GM18520 (cell line): Measurements from ENCODE around the gene TANGO2.

ENCODE experiments used
- ATAC-seq: cut with Tn5 transposase; IDR thresholded peaks from one replicate; pipeline ENCODE4 v1.9.1; 2021; ENCODE audit not compliant: unreplicated experiment

Gene TANGO2

DNA sequence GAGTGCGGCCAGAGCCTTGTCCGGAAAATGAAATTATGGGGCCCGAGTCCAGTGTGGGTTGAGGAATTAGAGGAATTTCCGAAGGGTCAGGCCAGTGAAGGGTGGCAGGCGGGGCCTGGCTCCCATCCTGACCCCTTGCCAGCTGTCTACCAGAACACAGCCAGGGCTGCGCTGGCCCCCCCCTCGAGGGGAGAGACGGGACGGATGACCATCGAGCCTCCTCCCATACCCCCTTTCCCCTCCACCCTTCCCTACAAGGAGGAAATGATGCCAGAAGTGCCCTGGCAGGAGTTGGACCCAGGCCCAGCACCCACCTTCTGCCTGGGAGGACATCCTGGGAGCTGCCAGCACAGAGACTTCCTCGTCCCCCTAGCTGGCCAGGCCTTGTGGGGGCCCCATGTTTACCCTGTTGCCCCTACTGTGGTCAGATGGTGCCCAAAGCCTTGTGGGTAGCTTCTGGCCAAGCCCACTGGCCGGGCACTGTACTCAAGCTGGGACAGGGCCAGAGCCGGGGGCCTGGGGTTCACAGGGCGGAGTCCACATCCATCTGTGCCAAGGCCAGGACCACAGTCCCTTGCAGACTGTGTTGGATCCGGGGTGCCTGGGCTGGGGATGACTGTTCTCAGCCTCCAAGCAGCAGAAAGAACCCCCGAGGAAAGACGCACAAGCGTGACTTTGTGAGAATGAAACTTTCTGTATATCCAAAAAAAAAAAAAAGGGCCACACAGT is 25.1 kb upstream of the TANGO2 start:
- ATAC-seq, result no peak

DNA sequence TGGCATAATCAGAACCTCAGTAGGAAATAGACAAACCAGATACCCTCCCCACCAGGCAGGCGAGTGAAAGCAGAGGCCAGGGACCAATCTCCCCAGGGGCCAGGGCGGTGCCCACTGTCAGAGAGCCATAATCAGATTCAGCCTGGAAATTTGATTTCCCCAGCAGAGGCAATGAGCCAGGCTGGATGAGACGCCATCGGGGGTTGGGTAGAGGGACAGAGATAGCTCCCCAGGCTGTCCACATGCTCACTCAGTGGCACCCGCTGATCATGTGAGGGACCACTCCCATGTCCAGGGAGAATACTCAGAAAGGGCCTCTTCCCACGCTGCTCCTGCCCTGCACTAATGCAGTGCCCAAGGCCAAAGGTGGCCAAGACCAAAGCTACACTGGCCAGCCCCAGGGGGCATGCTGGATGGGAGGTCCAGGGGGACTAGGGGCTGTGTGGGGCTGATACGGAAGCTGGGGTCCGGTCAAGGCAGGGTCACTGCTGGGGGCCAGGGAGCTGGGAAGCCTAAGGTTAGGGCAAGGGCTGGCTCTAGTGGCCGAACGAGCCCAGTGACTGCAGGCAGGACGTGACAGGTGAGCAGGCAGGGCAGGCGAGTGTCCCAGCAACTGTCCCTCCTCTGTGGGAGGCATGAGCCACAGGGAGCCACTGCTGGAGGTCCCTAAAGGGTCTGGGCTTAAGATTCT is 24.1 kb upstream of the TANGO2 start:
- no peak for ATAC-seq

DNA sequence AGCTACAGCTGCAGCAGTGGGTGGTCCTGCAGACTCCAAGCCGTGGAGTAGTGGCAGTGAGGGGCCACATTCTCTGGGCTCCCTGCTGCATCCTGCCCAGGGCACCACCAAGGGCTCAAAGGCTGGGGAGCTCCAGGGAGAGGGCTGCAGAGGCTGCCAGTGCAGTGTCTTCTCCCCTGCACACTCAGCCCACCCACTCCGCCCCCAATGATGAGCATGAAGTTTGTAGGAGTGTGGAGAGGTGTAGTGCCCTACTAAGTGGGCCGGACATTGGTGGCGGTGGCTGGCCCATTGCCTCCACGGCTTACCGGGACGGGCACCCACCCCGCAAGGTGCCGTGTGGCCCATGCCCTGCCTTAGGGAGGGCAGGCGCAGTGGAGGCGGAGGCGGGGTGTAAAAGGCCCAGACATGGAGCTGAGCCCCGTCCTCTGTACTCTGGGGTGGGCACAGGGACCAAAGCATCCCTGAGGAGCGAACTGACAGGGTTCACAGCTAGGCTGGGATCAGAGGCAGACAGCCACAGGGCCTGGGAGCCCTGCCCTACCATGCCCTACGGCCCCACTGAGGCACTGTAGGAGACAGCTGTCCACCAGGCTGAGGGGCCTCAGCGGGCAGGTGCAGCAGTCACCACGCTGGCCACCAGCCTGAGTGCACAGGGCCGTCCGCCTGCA is 23.2 kb upstream of the TANGO2 start:
- no peak for ATAC-seq

DNA sequence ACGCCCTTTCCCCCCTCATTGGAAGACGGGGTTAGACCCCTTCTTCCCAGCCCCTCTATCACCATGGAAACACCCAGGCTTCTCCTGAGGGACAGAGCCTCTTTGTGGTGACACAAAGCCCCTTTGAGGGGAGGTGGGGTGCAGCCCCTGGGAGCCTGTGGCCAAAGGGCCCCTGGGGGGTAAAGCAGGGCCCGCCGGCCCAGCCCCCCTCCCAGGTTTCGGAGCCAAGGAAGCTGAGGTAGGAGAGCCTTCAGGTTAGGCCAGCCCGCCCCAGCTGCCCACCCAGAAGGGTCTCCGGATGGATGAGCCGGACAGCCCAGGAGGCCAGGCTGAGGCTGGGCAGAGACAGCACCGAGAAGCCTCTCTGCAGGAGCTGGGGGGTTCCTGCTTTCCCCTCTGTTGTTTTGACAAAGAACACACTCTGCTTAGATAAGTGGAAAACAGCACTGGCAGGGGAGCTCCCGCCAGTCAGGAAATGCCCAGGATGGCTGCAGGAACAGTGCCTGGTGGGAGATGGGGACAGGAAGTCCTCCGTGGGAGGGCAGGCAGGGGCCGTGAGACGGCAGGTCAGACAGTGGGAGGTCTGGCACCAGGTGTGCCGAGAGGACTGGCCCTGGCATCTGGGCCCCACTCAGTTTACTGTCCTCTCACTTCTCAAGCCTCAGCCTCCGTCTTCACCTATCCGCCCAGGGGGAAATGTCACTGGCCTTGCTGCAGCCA is 22.5 kb upstream of the TANGO2 start:
- no peak for ATAC-seq

DNA sequence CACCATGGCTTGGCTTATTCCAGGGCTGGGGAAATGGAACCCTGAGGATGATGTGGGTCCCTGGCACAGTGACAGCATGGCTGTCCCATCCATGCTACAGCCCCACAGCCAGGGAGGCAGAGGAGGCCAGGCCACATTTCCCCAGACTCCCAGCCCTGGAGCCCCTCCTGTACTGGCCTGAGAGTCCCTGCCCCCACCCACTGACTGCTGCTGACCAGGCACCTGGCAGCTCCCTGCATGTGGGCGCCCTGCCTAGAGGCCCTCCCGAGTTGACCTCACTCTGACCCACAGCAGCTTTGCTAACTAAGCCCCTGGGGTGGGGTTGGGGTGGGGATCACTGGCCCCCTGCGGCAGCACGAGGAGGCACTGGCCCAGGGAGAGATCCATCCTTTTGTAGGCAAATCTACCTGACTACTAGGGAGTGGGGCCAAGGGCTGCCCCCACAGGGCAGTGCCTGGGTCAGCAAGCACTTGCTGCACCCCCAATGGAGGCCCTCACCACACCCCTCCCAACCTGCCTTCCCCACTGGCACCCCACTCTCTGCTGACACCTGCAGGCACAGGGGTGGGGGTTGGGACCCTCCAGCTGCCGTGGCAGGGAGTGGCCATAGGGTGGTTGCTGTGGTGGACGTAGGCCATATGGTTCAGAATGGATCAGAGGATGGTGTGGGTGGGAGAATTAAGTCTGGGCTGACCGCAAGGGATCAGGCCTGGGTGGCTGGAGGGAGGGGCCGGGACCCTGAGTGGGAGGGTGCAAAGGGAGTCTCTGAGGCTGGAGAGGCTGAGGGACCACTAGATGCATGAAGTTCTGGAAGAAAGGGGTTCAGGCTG is 21.7 kb upstream of the TANGO2 start:
- no peak for ATAC-seq

DNA sequence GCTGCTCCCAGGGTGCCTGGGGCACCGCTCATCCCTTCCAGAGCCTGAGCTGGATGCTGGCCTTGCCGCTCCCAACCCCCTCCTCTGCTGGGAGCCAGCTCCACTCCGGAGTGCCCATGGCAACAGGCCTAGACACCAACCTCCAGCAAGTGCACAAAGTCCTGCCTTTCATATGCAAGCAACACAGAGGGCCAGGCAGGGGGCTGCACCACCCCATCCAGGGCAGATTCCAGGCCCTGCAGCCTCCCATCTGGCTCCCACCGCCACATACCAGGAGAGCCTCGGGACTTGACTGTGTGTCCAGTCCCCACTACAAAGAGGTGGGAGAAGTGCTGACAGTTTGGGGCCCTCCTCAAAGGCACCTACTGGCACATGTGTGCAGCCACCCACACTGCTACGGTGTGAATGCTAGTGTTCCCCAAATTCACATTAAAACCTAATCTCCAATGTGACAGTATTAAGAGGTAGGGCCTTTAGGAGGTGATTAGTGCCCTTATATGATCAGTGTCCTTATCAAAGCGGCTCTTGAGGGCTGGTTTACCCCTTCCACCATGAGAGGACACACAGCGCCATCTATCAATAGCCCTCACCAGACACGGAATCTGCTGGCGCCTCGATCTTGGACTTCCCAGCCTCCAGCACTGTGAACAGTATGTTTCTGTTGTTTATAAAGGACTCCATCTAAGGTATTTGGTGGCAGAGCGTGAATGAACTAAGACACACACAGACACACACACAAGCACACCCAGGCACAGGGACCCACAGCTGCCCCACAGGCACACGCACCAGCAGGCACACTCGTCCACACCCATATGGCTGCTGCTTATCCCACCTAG is 20.4 kb upstream of the TANGO2 start:
- ATAC-seq, result no peak

DNA sequence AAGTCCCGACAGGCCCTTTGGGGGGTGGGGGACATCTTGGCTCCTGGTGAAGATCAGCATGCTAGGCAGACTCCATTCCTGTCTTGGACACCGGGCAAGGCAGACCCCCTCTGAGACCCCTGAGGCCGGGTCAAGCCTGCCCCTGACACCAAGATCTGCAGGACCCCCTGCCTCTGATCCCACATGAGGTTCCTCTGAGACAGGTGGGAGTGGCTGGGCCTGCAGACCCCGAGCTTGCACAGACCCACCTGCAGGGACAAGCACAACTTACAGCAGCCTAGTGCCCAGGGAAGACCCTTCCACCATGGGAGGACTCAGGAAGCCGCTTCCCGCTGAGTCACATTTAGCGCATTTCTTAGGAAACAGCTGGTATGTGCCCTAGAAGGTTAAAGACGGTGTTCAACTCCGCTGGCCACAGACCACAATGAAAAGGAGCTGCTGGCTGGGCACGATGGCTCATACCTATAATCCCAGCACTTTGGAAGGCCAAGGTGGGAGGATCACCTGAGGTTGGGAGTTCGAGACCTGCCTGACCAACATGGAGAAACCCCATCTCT is 19.8 kb upstream of the TANGO2 start:
- no peak for ATAC-seq

DNA sequence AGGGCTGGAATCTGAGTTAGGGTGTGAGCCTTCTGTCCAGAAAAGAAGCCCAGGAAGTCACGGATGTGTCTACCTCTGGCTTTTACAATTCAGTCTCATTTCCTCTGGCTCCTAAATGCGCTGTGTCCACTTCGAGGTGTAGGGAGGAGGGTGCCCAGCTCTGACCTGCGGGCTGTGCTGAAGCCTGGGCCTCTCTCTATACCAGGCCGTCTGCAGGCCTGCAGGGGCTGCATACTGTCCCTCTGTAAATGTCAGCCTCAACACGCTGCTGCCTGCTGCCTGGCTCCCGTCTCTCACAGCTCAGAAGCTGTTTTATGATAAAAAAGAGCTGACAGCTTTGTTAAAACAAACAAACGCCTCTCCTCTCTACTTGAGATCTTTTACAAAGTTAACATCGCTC is 18.8 kb upstream of the TANGO2 start:
- ATAC-seq, result no peak

DNA sequence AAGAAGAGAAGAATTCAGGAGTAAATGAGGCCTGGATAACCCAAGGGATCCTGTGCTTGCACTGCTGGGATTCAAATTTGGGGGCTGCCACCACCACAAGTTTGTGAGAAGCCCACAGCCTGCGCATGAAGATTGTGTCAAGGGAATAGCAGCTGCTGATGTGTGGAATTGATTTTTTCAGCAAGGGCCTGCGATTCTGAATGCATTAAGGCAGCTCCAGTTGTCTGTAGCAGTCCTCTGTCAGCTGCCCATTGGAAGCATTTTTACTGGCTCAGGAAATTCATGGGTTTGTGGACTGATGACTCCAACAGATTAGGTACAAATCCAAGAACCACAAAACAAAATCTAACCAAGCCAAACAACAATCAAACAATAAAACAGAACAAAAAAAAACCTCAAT is 18.3 kb upstream of the TANGO2 start:
- ATAC-seq, result no peak

DNA sequence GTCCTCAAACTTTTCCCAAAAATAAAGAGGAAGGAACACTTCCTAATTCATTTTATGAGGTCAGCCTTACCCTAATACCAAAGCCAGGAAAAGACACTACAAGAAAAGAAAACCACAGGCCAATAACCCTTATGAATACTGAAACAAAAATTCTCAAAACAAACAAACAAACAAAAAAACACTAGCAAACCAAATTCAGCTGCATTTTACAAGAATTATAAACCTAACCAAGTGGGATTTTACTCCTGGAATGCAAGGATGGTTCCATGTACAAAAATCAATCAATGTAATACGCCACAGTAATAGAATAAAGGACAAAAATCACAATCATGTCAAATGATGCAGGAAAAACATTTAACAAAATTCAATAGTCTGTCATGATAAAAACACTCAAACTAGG is 17.6 kb upstream of the TANGO2 start:
- no peak for ATAC-seq

DNA sequence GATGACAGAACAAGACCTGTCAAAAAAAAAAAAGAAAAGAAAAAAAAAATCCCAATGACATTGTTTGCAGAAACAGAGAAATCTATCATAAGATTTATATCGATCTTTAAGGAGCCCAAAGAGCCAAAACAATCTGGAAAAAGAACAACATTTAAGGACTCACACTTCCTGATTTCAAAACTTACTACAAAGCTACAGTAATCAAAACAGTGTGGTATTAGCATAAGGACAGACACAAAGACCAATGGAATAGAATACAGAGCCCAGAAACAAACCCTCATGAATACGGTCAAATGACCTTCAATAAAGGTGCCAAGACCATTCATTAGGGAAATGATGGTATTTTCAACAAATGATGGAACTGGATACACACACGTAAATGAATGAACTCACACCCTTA is 16.4 kb upstream of the TANGO2 start:
- ATAC-seq, result no peak

DNA sequence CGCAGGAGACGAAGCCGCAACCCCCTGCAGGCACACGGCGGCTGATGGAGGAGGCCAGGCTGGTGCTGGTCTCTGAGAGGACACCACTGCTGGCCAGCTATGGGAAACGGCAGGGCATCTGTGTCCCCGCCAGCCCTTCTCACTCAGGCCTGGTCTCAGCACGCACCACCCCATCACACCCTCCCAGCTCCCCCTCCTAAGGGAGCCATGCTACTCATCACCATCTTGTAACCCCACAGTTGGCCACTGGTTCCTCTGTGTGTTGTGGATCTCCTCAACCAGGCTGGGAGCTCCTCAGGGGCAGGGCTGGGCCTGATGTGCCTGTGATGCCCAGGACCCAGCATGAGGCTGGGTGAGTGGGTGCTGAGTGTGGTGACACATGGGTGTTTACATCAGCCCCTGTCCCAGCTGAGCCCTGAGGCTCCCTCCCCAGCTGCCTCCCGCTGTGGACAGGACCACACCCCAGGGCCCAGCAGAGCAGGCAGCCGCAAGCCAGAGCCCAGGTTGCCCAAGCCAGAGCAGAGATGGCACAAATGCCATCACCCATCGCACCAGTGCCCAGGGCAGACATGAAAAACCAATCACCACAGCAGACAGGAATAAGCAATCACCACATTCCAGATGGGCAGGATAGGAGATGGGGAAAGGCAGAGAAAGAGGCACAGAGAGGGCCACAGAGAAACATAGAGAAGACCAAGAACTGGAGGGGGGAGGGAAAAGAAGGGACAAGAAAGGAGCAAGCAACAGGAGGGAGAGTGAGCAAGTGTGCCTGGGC is 12.5 kb upstream of the TANGO2 start:
- no peak for ATAC-seq

DNA sequence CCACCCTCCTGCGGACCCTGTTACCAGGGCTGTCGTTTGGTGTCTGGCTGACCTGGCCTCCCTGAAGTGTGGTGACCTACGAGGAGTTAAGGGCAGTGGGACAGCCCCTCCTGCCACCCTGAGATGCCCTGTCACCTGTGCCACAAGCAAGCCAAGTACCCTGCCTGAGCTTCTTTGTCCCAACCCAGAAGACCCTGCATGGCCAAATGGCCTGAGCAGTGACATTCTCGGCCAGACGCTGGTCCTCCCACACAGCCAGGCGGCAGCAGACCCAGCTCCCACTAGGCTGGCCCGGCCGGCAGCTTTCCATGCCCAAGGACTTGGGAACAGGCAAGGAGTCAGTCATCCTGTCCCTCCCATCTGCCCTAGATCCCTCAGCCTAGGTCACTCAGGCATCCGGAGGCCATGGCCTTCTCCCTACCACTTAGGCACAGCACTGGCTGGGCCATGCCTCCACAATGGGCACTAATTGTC is 11.9 kb upstream of the TANGO2 start:
- no peak for ATAC-seq

DNA sequence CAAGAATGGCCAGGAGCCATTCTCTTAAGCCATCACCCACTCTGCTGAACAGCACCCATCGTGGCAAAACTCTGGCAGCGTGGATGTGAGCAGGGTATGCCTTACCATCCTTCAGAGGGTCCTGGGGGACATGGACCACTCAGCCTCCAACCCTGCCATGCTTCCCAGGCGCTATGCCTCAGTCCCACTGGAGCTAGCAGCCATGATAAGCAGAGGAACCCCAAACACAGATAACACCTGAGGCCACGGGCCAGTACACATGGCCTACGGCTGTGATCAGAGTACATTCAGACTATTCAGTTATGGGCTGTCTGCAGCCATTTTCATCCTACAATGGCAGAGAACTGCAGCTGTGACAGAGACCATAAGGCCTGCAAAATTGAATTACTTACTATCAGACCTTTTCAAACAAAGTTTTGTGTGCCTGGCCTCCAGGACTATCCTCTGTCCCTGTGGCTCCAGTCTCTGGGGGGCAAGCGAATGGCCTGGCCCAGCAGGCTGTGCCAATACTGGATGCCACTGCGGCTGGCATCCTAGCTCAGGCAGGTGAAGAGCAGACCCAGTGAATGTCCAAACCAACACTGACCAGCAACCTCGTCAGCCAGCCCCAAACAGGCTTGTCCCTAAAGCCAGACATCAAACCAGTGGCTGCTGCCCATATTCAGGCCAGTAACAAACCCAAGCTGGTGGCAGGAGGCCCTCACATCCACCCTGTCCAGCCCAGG is 11.2 kb upstream of the TANGO2 start:
- ATAC-seq, result no peak

DNA sequence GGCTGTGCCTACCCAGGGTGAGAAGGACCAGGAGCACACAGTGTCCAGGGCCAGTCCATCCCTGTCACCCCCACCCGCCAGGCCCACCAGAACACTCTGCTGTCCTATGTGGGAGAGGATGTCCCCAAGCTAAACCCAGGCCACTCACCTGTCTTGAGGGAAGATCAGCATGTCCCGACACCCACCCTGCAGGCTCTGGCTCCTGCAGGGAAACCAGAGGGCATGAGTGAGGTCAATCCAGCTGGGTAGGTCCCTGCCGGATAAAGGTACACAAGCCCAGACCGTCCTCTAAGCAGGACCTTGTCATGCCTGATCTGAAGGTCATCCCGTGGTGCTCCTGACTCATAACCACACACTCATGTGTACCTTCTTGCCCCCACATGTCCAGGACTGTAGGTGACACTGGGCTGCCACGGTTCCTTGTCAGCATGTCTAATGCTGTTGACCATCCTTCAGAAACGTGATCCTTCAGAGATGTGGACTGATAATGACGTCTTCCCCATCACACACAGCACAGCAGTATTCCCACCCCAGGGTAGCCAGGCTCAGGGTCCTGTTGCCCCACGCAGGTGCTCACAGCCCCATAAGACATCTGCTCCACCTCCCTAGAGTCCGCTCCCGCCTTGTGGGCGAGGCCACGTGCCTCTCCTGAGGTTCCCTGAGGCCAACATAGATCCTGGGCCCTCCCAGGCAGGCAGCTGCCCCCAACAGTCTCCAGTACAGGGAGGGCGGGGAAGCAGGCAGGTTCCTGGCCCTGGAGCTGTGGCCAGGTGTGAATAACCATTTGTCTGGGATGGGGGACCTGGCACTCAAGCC is 10.4 kb upstream of the TANGO2 start:
- no peak for ATAC-seq

DNA sequence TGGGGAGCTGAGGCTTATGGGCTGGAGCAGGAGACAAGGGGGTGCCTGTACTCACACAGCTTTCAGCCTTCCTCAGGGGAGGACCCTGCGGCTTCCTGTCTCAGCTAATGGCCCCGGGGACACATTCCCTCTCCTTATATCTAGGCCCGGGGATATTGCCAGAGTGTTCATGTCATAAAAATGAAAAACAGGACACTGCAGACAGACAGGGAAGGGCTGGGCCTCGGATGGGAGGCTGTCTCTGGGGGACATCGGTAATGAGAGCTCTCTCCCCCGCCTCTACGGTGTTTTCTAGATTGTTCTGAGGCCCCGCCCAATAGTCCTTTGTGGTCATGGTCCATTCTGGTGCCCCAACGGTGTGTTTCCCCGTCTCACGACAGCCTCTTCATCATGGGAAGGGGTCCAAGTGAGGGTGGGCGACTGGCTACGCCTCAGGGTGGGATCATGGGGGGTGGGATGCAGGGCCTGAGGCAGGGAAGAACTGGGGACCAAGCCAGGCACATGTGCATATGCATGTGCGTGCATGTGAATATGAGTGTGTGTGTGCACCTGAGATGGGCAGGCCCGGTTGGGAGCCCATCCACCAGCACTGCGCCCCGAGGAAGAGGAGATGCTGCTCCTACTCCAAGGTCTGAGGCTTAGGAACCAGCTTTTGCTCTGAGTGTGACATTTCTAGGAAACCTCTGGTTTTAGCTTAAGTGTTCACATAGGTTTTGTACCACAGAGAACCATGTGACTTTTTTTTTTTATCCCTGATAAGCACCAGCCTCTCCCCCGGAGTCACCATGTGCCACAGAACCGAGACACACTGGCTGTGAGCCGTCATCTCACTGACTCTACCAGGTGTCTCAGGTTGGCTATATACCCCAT is 9.6 kb upstream of the TANGO2 start:
- ATAC-seq, result no peak
